Suppressor macrophage treated with lipopolysaccharide for 1 hour (primary cell): ENCODE measurements around the gene C9orf153.
"Not testable (repeated sequence)": the region's sequence is repeated elsewhere in the genome, so short reads cannot be mapped to it uniquely, and the experiment has no call there.

Experiments used
- DNase-seq, 3 donors: peaks; one replicate each; pipeline ENCODE4 v3.0.0-alpha.2; 2020 to 2022

C9orf153 gene

GRCh38 chr9:86259557-86259956 lies at the start of gene C9orf153:
C9orf153 (minus strand) TSS chr9:86259657; CDS start chr9:86229603, 30,054 bp downstream.
- no peak for DNase-seq

GRCh38 chr9:86308687-86309086 lies 49.2 kb upstream of the C9orf153 start:
- DNase-seq, result no peak

GRCh38 chr9:86304236-86304730 lies 44.8 kb upstream of the C9orf153 start:
- DNase-seq, result no peak

GRCh38 chr9:86303316-86303975 lies 44.0 kb upstream of the C9orf153 start:
- DNase-seq, result no peak

GRCh38 chr9:86301686-86302085 lies 42.2 kb upstream of the C9orf153 start:
- DNase-seq, result no peak

GRCh38 chr9:86300701-86301100 lies 41.2 kb upstream of the C9orf153 start:
- no peak for DNase-seq

- DNase-seq, result no peak
Measured at GRCh38 chr9:86298873-86299272, 39.4 kb upstream of the C9orf153 start.

GRCh38 chr9:86290341-86290740 lies 30.9 kb upstream of the C9orf153 start:
- not testable (repeated sequence) for DNase-seq

GRCh38 chr9:86288499-86289198 lies 29.2 kb upstream of the C9orf153 start:
- DNase-seq, result no peak

GRCh38 chr9:86287013-86287412 lies 27.6 kb upstream of the C9orf153 start:
- peak; percentile 40 to 56 (median 44) for DNase-seq

GRCh38 chr9:86286278-86286677 lies 26.8 kb upstream of the C9orf153 start:
- no peak for DNase-seq

GRCh38 chr9:86285261-86285660 lies 25.8 kb upstream of the C9orf153 start:
- peak; percentile 39 to 64 (median 61) for DNase-seq

- peak; percentile 72 to 82 (median 78) for DNase-seq
Measured at GRCh38 chr9:86282979-86283535, 23.6 kb upstream of the C9orf153 start.

GRCh38 chr9:86282077-86282978 lies 22.9 kb upstream of the C9orf153 start, which contains the start of gene ISCA1:
ISCA1 (minus strand) TSS chr9:86282538; CDS start chr9:86282458, 80 bp downstream.
- DNase-seq, result peak; percentile 93 to 99 (median 98)

- DNase-seq, result no peak
Measured at GRCh38 chr9:86281593-86282076, 22.2 kb upstream of the C9orf153 start.

GRCh38 chr9:86280580-86280979 lies 21.1 kb upstream of the C9orf153 start:
- DNase-seq, result no peak

- no peak for DNase-seq
Measured at GRCh38 chr9:86279839-86280238, 20.4 kb upstream of the C9orf153 start.

- no peak for DNase-seq
Measured at GRCh38 chr9:86277072-86277471, 17.6 kb upstream of the C9orf153 start.

GRCh38 chr9:86275962-86276361 lies 16.5 kb upstream of the C9orf153 start:
- no peak for DNase-seq

GRCh38 chr9:86274821-86275643 lies 15.6 kb upstream of the C9orf153 start:
- no peak for DNase-seq

- DNase-seq, result no peak
Measured at GRCh38 chr9:86272221-86272620, 12.8 kb upstream of the C9orf153 start.

GRCh38 chr9:86263876-86264275 lies 4.4 kb upstream of the C9orf153 start:
- no peak for DNase-seq
